Activated T-cell treated with anti-CD3 and anti-CD28 coated beads, Interleukin-2, amount 50 U/mL, for 24 hours (primary cell): Measurements from ENCODE around the gene EXOC6B.

Source experiments
- DNase-seq: peaks from one replicate; pipeline ENCODE4 v3.0.0-alpha.2; 2020
- H3K27ac Mint-ChIP-seq: 2 replicates; pipeline ENCODE4 v1.8.0; 2020; ENCODE audit warnings: mild to moderate bottlenecking, mixed read lengths
- H3K27me3 Mint-ChIP-seq: 2 replicates; pipeline ENCODE4 v1.8.0; 2020; ENCODE audit warnings: mixed read lengths
- H3K36me3 Mint-ChIP-seq: 2 replicates; pipeline ENCODE4 v1.8.0; 2020; ENCODE audit warnings: low read depth, mixed read lengths
- H3K4me1 Mint-ChIP-seq: 2 replicates; pipeline ENCODE4 v1.8.0; 2020; ENCODE audit warnings: low read depth, mixed read lengths
- H3K4me3 Mint-ChIP-seq: 2 replicates; pipeline ENCODE4 v1.8.0; 2020; ENCODE audit warnings: mild to moderate bottlenecking, moderate library complexity, mixed read lengths
- H3K9me3 Mint-ChIP-seq: 2 replicates; pipeline ENCODE4 v1.8.0; 2020; ENCODE audit warnings: mixed read lengths

The EXOC6B gene

GRCh38 chr2:72361042-72361441 lies 464.8 kb downstream of the EXOC6B start:
- Mint-ChIP-seq H3K4me3 (no peak overlapping the region), H3K4me1 (no peaks in the 10 kb centered on the region), H3K27me3 (no peaks in the 10 kb centered on the region), H3K36me3 (peaks cover 19% of the 10 kb centered on the region), H3K27ac (no peak overlapping the region), H3K9me3 (no peaks in the 10 kb centered on the region)
- DNase-seq, result no peak

- H3K36me3 Mint-ChIP-seq, result peaks cover 4% of the 10 kb centered on the region
- H3K9me3 Mint-ChIP-seq, result peaks cover 3% of the 10 kb centered on the region
- no peak overlapping the region for H3K4me3 Mint-ChIP-seq
- no peak for DNase-seq
- H3K27ac Mint-ChIP-seq, result no peak overlapping the region
- H3K27me3 Mint-ChIP-seq, result no peaks in the 10 kb centered on the region
- no peaks in the 10 kb centered on the region for H3K4me1 Mint-ChIP-seq
Measured at GRCh38 chr2:72350852-72351251, 475.0 kb downstream of the EXOC6B start.

- no peak overlapping the region for H3K4me3 Mint-ChIP-seq
- no peak overlapping the region for H3K27ac Mint-ChIP-seq
- no peaks in the 10 kb centered on the region for H3K27me3 Mint-ChIP-seq
- peaks cover 2% of the 10 kb centered on the region for H3K36me3 Mint-ChIP-seq
- no peaks in the 10 kb centered on the region for H3K4me1 Mint-ChIP-seq
- peaks cover 3% of the 10 kb centered on the region for H3K9me3 Mint-ChIP-seq
- DNase-seq, result no peak
Measured at GRCh38 chr2:72349016-72349415, 476.8 kb downstream of the EXOC6B start.

GRCh38 chr2:72347081-72347480 lies 478.8 kb downstream of the EXOC6B start:
- no peaks in the 10 kb centered on the region for H3K4me1 Mint-ChIP-seq
- no peak overlapping the region for H3K4me3 Mint-ChIP-seq
- no peaks in the 10 kb centered on the region for H3K27me3 Mint-ChIP-seq
- peaks cover 3% of the 10 kb centered on the region for H3K9me3 Mint-ChIP-seq
- DNase-seq, result no peak
- no peaks in the 10 kb centered on the region for H3K36me3 Mint-ChIP-seq
- no peak overlapping the region for H3K27ac Mint-ChIP-seq

- DNase-seq, result no peak
- Mint-ChIP-seq H3K9me3 (no peaks in the 10 kb centered on the region), H3K36me3 (no peaks in the 10 kb centered on the region), H3K4me3 (no peak overlapping the region), H3K4me1 (no peaks in the 10 kb centered on the region), H3K27ac (no peak overlapping the region), H3K27me3 (no peaks in the 10 kb centered on the region)
Measured at GRCh38 chr2:72341639-72342038, 484.2 kb downstream of the EXOC6B start.

GRCh38 chr2:72340665-72341064 lies 485.2 kb downstream of the EXOC6B start:
- no peaks in the 10 kb centered on the region for H3K4me1 Mint-ChIP-seq
- H3K9me3 Mint-ChIP-seq, result no peaks in the 10 kb centered on the region
- H3K36me3 Mint-ChIP-seq, result no peaks in the 10 kb centered on the region
- H3K4me3 Mint-ChIP-seq, result no peak overlapping the region
- DNase-seq, result no peak
- no peak overlapping the region for H3K27ac Mint-ChIP-seq
- H3K27me3 Mint-ChIP-seq, result no peaks in the 10 kb centered on the region

GRCh38 chr2:72338076-72338475 lies 487.8 kb downstream of the EXOC6B start:
- no peak for DNase-seq
- Mint-ChIP-seq H3K36me3 (no peaks in the 10 kb centered on the region), H3K27ac (no peak overlapping the region)

GRCh38 chr2:72332720-72333119 lies 493.1 kb downstream of the EXOC6B start:
- Mint-ChIP-seq H3K27me3 (no peaks in the 10 kb centered on the region), H3K27ac (no peak overlapping the region), H3K4me1 (peaks cover 2% of the 10 kb centered on the region), H3K9me3 (peaks cover 2% of the 10 kb centered on the region), H3K36me3 (peaks cover 12% of the 10 kb centered on the region), H3K4me3 (no peak overlapping the region)
- no peak for DNase-seq

More at GRCh38 chr2:72338076-72338475, 487.8 kb downstream of the EXOC6B start:
- Mint-ChIP-seq H3K9me3 (no peaks in the 10 kb centered on the region), H3K4me3 (no peak overlapping the region), H3K4me1 (no peaks in the 10 kb centered on the region), H3K27me3 (no peaks in the 10 kb centered on the region)

- no peak overlapping the region for H3K4me3 Mint-ChIP-seq
- peaks cover 6% of the 10 kb centered on the region for H3K9me3 Mint-ChIP-seq
- H3K27me3 Mint-ChIP-seq, result no peaks in the 10 kb centered on the region
- no peak for DNase-seq
- peaks cover 2% of the 10 kb centered on the region for H3K4me1 Mint-ChIP-seq
- H3K27ac Mint-ChIP-seq, result no peak overlapping the region
- peaks cover 12% of the 10 kb centered on the region for H3K36me3 Mint-ChIP-seq
Measured at GRCh38 chr2:72330652-72331051, 495.2 kb downstream of the EXOC6B start.

GRCh38 chr2:72326759-72327158 lies 499.1 kb downstream of the EXOC6B start:
- no peak for DNase-seq
- Mint-ChIP-seq H3K4me3 (no peak overlapping the region), H3K36me3 (peaks cover 15% of the 10 kb centered on the region), H3K27ac (no peak overlapping the region), H3K4me1 (no peaks in the 10 kb centered on the region), H3K27me3 (no peaks in the 10 kb centered on the region), H3K9me3 (peaks cover 6% of the 10 kb centered on the region)

GRCh38 chr2:72325592-72326422 lies 500.0 kb downstream of the EXOC6B start:
- DNase-seq, result no peak
- Mint-ChIP-seq H3K27ac (no peak overlapping the region), H3K27me3 (no peaks in the 10 kb centered on the region), H3K9me3 (peaks cover 6% of the 10 kb centered on the region), H3K36me3 (peaks cover 15% of the 10 kb centered on the region), H3K4me3 (no peak overlapping the region), H3K4me1 (no peaks in the 10 kb centered on the region)

- no peaks in the 10 kb centered on the region for H3K4me1 Mint-ChIP-seq
- DNase-seq, result no peak
- H3K27me3 Mint-ChIP-seq, result no peaks in the 10 kb centered on the region
- no peaks in the 10 kb centered on the region for H3K9me3 Mint-ChIP-seq
- H3K27ac Mint-ChIP-seq, result no peak overlapping the region
- no peak overlapping the region for H3K4me3 Mint-ChIP-seq
- H3K36me3 Mint-ChIP-seq, result no peaks in the 10 kb centered on the region
Measured at GRCh38 chr2:72316774-72317173, 509.1 kb downstream of the EXOC6B start.

GRCh38 chr2:72300147-72300684 lies 525.6 kb downstream of the EXOC6B start:
- peaks cover 25% of the 10 kb centered on the region for H3K9me3 Mint-ChIP-seq
- no peak overlapping the region for H3K4me3 Mint-ChIP-seq
- no peaks in the 10 kb centered on the region for H3K4me1 Mint-ChIP-seq
- no peak overlapping the region for H3K27ac Mint-ChIP-seq
- H3K27me3 Mint-ChIP-seq, result no peaks in the 10 kb centered on the region
- peaks cover 3% of the 10 kb centered on the region for H3K36me3 Mint-ChIP-seq
- DNase-seq, result no peak

- DNase-seq, result no peak
- Mint-ChIP-seq H3K4me1 (no peaks in the 10 kb centered on the region), H3K27ac (no peak overlapping the region), H3K4me3 (no peak overlapping the region), H3K27me3 (no peaks in the 10 kb centered on the region), H3K9me3 (no peaks in the 10 kb centered on the region), H3K36me3 (no peaks in the 10 kb centered on the region)
Measured at GRCh38 chr2:72293620-72294019, 532.2 kb downstream of the EXOC6B start.

- no peaks in the 10 kb centered on the region for H3K4me1 Mint-ChIP-seq
- H3K36me3 Mint-ChIP-seq, result no peaks in the 10 kb centered on the region
- no peaks in the 10 kb centered on the region for H3K9me3 Mint-ChIP-seq
- H3K27ac Mint-ChIP-seq, result no peak overlapping the region
- DNase-seq, result no peak
- H3K27me3 Mint-ChIP-seq, result no peaks in the 10 kb centered on the region
- no peak overlapping the region for H3K4me3 Mint-ChIP-seq
Measured at GRCh38 chr2:72292433-72292832, 533.4 kb downstream of the EXOC6B start.
